MM.1S (cell line): ENCODE results near the gene SPACDR.

ENCODE experiments used
- EZH2 ChIP-seq: fragments of 300-600 bp; sonication (generic); optimal IDR thresholded peaks from 2 replicates; pipeline ENCODE3; 2017; ENCODE audit warnings: low read depth, mild to moderate bottlenecking, antibody characterized with exemption, low read length, mixed read lengths
- EZH2phosphoT487 ChIP-seq: fragments of 300-600 bp; sonication (generic); IDR thresholded peaks from 2 replicates; pipeline ENCODE4 v1.6.1; 2018; ENCODE audit warnings: antibody characterized with exemption, low read length
- TF ChIP-seq, protein P1 (sequence below): fragments of 300-600 bp; sonication (generic); IDR thresholded peaks from 2 replicates; pipeline ENCODE4 v1.5.1; 2016; ENCODE audit warnings: antibody characterized with exemption, low read length, mixed read lengths

DNA sequence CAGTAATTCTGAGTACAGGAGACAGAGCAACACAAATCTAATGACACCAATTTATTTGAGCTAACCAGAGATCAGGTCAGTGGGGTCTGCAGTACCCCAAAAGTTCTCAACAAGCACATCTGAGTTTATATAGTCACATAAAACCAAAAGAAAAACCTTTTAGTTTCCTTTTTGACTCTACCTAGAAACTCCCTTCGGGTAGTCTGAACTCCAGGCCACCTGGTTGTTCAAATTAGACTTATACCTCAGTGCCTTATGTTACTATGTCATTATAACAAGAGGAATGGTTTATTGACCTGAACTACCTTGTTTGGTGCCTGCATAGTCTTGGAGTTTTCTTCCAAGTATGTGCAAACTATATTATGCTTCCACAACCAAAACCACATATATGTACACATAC, 50.2 kb downstream of the SPACDR start:
- TF ChIP-seq EZH2 (no peak), EZH2phosphoT487 (no peak)
- TF ChIP-seq, protein P1, sequence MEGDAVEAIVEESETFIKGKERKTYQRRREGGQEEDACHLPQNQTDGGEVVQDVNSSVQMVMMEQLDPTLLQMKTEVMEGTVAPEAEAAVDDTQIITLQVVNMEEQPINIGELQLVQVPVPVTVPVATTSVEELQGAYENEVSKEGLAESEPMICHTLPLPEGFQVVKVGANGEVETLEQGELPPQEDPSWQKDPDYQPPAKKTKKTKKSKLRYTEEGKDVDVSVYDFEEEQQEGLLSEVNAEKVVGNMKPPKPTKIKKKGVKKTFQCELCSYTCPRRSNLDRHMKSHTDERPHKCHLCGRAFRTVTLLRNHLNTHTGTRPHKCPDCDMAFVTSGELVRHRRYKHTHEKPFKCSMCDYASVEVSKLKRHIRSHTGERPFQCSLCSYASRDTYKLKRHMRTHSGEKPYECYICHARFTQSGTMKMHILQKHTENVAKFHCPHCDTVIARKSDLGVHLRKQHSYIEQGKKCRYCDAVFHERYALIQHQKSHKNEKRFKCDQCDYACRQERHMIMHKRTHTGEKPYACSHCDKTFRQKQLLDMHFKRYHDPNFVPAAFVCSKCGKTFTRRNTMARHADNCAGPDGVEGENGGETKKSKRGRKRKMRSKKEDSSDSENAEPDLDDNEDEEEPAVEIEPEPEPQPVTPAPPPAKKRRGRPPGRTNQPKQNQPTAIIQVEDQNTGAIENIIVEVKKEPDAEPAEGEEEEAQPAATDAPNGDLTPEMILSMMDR = no peak
